Measurements from ENCODE around the gene ELF3. TPM values are rescaled to one million over a fixed set of nuclear protein-coding genes. Genes with fewer than 3 reads are reported as not detected.
A peak's percentile ranks its signal among the peaks of the same experiment; 100 is the strongest.

Gene ELF3
- total and polyA plus RNA-seq, 10 of the 15 experiments (the other 5 are each of a cell fraction or from before 2014, with no cell fraction given) = 0.07 to 14.3 (median 0.58) TPM; not detected in 1

GRCh38 chr1:201982623-201983379 lies 27.6 kb upstream of the ELF3 start, which contains the start of gene RNPEP (continued):
- TF ChIP-seq, protein P1, sequence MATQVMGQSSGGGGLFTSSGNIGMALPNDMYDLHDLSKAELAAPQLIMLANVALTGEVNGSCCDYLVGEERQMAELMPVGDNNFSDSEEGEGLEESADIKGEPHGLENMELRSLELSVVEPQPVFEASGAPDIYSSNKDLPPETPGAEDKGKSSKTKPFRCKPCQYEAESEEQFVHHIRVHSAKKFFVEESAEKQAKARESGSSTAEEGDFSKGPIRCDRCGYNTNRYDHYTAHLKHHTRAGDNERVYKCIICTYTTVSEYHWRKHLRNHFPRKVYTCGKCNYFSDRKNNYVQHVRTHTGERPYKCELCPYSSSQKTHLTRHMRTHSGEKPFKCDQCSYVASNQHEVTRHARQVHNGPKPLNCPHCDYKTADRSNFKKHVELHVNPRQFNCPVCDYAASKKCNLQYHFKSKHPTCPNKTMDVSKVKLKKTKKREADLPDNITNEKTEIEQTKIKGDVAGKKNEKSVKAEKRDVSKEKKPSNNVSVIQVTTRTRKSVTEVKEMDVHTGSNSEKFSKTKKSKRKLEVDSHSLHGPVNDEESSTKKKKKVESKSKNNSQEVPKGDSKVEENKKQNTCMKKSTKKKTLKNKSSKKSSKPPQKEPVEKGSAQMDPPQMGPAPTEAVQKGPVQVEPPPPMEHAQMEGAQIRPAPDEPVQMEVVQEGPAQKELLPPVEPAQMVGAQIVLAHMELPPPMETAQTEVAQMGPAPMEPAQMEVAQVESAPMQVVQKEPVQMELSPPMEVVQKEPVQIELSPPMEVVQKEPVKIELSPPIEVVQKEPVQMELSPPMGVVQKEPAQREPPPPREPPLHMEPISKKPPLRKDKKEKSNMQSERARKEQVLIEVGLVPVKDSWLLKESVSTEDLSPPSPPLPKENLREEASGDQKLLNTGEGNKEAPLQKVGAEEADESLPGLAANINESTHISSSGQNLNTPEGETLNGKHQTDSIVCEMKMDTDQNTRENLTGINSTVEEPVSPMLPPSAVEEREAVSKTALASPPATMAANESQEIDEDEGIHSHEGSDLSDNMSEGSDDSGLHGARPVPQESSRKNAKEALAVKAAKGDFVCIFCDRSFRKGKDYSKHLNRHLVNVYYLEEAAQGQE (IDR thresholded peaks at IDR 0.05; ENCODE audit: low read depth, low read length) = no peak
- no peak for TF ChIP-seq STAT1 (conservative IDR thresholded peaks at IDR 0.05)
- no peak for TF ChIP-seq SIX5 (IDR thresholded peaks at IDR 0.05; ENCODE audit: low read depth, low read length, severe bottlenecking)
- TF ChIP-seq NFXL1 (IDR thresholded peaks at IDR 0.05; ENCODE audit: borderline replicate concordance) = peak; percentile 95
- no peak for TF ChIP-seq FOS (IDR thresholded peaks at IDR 0.05; ENCODE audit: borderline replicate concordance, extremely low read depth, insufficient read length)
- no peak for TF ChIP-seq MTA3 (IDR thresholded peaks at IDR 0.05; ENCODE audit: borderline replicate concordance, low read length)
- TF ChIP-seq RB1 (IDR thresholded peaks at IDR 0.05; ENCODE audit: borderline replicate concordance) = no peak
- TF ChIP-seq PML (IDR thresholded peaks at IDR 0.05; ENCODE audit: low read length) = no peak
- no peak for TF ChIP-seq CREM (IDR thresholded peaks at IDR 0.05; ENCODE audit: low read depth)
- no peak for TF ChIP-seq KDM1A (IDR thresholded peaks at IDR 0.05; ENCODE audit: borderline replicate concordance)
- TF ChIP-seq TARDBP (IDR thresholded peaks at IDR 0.05; ENCODE audit: borderline replicate concordance) = no peak
- TF ChIP-seq RAD21 (IDR thresholded peaks at IDR 0.05; ENCODE audit: insufficient read depth, low read depth, low read length) = no peak
- TF ChIP-seq, protein P2, sequence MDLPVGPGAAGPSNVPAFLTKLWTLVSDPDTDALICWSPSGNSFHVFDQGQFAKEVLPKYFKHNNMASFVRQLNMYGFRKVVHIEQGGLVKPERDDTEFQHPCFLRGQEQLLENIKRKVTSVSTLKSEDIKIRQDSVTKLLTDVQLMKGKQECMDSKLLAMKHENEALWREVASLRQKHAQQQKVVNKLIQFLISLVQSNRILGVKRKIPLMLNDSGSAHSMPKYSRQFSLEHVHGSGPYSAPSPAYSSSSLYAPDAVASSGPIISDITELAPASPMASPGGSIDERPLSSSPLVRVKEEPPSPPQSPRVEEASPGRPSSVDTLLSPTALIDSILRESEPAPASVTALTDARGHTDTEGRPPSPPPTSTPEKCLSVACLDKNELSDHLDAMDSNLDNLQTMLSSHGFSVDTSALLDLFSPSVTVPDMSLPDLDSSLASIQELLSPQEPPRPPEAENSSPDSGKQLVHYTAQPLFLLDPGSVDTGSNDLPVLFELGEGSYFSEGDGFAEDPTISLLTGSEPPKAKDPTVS (IDR thresholded peaks at IDR 0.05; ENCODE audit: low read depth, low read length) = no peak
- TF ChIP-seq, protein P3, sequence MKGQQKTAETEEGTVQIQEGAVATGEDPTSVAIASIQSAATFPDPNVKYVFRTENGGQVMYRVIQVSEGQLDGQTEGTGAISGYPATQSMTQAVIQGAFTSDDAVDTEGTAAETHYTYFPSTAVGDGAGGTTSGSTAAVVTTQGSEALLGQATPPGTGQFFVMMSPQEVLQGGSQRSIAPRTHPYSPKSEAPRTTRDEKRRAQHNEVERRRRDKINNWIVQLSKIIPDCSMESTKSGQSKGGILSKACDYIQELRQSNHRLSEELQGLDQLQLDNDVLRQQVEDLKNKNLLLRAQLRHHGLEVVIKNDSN (IDR thresholded peaks at IDR 0.05; ENCODE audit: borderline replicate concordance, extremely low read length, insufficient read depth, low read depth, low read length) = no peak
- TF ChIP-seq, protein P4, sequence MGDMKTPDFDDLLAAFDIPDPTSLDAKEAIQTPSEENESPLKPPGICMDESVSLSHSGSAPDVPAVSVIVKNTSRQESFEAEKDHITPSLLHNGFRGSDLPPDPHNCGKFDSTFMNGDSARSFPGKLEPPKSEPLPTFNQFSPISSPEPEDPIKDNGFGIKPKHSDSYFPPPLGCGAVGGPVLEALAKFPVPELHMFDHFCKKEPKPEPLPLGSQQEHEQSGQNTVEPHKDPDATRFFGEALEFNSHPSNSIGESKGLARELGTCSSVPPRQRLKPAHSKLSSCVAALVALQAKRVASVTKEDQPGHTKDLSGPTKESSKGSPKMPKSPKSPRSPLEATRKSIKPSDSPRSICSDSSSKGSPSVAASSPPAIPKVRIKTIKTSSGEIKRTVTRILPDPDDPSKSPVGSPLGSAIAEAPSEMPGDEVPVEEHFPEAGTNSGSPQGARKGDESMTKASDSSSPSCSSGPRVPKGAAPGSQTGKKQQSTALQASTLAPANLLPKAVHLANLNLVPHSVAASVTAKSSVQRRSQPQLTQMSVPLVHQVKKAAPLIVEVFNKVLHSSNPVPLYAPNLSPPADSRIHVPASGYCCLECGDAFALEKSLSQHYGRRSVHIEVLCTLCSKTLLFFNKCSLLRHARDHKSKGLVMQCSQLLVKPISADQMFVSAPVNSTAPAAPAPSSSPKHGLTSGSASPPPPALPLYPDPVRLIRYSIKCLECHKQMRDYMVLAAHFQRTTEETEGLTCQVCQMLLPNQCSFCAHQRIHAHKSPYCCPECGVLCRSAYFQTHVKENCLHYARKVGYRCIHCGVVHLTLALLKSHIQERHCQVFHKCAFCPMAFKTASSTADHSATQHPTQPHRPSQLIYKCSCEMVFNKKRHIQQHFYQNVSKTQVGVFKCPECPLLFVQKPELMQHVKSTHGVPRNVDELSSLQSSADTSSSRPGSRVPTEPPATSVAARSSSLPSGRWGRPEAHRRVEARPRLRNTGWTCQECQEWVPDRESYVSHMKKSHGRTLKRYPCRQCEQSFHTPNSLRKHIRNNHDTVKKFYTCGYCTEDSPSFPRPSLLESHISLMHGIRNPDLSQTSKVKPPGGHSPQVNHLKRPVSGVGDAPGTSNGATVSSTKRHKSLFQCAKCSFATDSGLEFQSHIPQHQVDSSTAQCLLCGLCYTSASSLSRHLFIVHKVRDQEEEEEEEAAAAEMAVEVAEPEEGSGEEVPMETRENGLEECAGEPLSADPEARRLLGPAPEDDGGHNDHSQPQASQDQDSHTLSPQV (IDR thresholded peaks at IDR 0.05) = no peak
